K562 treated with DMSO at 1 percent for 12 hours (cell line): ENCODE results near the gene KHDC4. TPM values are rescaled to one million over a fixed set of nuclear protein-coding genes. Genes with fewer than 3 reads are reported as not detected.

ENCODE experiments used
- total RNA-seq: library from RNA; unstranded; fragments of 300-600 nt; gene quantifications from 2 replicates; pipeline ENCODE4 v1.2.3, GENCODE V29; 2022; ENCODE audit not compliant: insufficient read depth

KHDC4 gene
- 18.5 and 52.6 TPM in 2 replicates for total RNA-seq

DNA sequence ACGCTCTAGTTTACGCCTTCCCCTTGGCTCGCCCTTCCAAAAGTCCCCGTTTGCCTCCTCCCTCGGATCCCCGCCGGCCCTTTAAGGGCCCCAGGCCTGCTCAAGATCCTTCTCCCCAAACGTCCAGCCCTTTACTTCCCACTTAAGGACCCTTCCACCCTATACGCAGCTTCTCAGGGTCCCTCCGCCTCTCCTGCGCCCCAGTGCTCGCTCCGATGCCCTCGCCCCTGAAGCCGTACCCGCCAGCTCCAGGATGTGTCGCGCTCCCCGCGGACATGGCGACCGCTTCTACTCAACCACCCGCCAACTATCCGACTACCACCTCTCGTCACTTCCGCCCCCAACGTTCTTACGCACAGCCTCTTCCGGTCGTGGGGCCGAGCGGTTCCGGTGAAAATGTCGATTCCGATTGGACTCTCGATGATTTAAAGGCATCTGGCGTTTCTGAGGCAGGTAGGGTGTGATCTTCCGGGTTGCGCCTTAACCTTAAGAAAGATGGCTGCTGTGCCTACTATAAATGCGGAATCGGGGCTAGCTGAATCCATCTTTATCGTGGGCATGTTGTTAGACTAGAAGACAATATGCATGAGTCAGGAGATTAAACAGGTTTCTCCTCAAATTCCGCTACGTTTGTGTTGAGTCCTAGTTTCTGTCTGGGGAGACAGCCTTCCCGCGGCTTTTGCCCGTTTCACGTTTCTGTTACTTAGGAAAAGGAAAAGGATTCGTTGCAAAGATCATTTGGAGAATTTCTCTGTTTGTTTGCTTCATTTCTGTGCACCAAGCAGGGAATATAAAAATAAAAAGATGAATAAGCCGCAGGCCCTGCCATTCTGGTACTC is at the start of gene KHDC4:
TSS of gene KHDC4 (minus strand) at position 317 of the 839 bp plus-strand sequence. CDS start at position 277, 40 bp downstream.

DNA sequence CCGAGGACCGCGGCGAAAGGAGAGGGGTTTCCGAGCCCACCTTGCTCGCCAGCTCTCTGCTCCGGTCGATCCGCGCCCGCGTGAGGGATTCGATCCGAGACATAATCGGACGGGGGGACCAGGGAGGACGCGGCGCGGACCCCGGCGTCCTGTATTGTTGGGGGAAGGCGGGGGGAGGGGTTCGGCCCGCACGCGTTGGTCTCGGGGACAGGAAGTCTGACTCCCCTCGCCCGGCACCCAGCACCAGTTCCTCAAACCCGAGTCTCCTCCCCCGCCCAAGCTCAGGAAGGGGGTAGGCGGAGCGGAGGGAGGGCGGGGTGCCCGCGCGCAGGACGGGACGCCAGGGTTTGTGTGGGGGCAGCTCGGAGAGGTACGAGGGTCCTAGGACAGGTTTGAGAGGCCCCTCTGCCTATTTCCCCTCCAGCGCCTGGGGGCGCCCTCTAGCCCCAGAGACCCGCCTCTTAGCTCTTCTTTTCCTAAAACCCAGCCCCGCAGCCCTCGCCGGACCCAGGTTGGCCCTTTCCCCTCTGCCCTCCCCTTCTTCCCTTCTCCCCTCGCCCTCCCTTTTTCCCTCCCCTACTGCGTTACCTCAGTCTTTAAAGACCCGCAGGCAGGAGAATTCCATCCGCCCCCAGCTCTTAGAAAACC is 44.2 kb upstream of the KHDC4 start, which contains the start of gene ARHGEF2:
TSS of gene ARHGEF2 (minus strand) at position 223 of the 648 bp plus-strand sequence. CDS start at position 103, 120 bp downstream.

DNA sequence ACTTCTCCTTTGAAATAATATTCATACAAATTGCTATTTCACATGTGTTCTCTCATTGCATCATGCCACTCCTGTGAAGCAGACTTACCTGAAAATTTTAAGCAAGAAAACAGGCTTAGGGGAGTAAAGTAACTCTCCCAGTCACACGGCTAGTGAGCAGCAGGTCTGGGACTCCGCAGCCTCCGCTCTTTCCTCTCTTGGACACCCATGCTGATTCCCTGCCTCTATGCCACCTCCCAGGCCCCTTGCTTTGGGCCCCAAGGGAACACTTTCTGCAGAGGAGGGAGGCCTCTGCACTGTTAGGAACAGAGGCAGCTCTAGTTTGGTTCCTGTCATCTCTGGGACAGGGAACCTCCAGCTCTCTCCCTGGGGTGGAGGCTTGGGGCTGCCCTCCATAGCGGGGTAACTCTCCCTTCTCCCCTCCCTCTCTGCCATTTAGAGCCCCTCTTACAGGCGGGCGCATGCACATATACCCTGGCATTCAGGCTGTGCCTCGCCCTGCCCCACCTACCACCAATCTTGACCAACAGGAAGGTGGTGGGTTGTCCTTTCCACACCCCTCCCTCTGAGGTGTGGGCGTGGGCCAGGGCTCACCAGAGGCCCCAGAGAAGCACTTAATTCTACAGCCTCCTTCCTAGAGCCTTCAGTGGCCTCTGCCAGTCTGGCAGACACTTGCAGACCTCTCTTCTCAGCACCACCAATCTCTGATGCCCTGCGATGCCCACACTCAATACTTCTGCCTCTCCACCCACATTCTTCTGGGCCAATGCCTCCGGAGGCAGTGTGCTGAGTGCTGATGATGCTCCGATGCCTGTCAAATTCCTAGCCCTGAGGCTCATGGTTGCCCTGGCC is 7.0 kb upstream of the KHDC4 start, which contains the start of gene RXFP4:
TSS of gene RXFP4 (plus strand) at position 646 of the 852 bp plus-strand sequence. CDS start at position 718, 72 bp downstream.

DNA sequence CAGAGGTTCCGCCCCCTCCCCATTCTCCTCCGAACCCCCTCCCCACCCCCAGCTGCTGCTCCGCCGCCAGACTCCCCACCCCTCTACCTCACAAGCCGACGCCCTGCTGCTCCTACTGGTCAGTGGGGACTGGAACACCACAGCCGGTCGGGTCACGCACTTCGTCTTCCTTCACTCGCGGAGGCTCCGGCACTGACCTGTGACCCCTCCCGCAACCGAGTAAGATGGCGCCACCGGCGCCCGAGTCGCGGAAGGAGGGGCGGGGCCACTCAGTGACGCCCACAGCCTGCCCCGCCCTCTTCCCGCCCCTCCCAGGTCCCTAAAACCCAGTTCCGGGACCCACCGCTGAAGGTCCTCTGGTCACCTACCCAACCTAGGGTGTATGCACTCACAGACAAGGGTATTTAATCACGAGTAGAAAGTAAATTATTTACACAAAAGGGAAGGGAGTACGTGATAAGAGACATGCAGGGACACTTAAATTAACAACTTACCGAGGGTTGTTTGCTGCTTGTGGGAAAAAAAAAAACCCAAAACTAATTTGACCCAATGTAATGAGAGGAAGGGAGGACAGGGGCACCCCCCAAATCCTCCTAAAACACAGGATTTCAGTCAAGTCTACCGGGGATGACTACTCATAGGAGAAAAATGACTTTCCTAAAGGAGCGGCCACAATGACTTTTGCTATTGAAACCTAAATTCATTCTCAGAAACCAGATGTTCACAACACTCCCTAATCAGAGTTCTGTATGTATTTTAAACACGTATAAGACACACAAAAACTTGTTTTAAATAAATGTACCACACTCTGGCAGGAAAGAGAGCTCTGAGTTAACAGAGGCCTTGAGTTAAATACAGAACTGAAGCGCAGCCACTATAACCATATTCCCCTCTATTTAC is 22.8 kb downstream of the KHDC4 start, which contains the start of gene RIT1:
TSS of gene RIT1 (minus strand) at position 194 of the 900 bp plus-strand sequence. CDS start 588 bp downstream, outside the sequence.

Other genes with a start within 250 kb of the KHDC4 start
- 31.7 and 65.6 TPM in 2 replicates for gene YY1AP1, start 245.6 kb downstream of the KHDC4 start, total RNA-seq
- gene DAP3, start 245.3 kb downstream of the KHDC4 start, total RNA-seq: 94.6 and 150 TPM in 2 replicates
- gene GON4L, start 77.2 kb downstream of the KHDC4 start, total RNA-seq: 7.9 and 24.9 TPM in 2 replicates
- gene SYT11, start 74.8 kb downstream of the KHDC4 start, total RNA-seq: 0.19 and 0.68 TPM in 2 replicates
- gene RIT1, start 23.1 kb downstream of the KHDC4 start, total RNA-seq: 32.2 and 44.4 TPM in 2 replicates
- not detected in 2 replicates for gene RXFP4, start 7.2 kb upstream of the KHDC4 start, total RNA-seq
- 116 and 179 TPM in 2 replicates for gene ARHGEF2, start 44.1 kb upstream of the KHDC4 start, total RNA-seq
- gene SSR2, start 86.5 kb upstream of the KHDC4 start, total RNA-seq: 370 and 380 TPM in 2 replicates
- 23.4 and 46.6 TPM in 2 replicates for gene UBQLN4, start 119.4 kb upstream of the KHDC4 start, total RNA-seq
- 90.5 and 94.8 TPM in 2 replicates for gene LAMTOR2, start 120.4 kb upstream of the KHDC4 start, total RNA-seq
- gene RAB25, start 126.7 kb upstream of the KHDC4 start, total RNA-seq: not detected in 2 replicates
- 0.96 and 5.5 TPM in 2 replicates for gene MEX3A, start 148.1 kb upstream of the KHDC4 start, total RNA-seq
- 239 and 270 TPM in 2 replicates for gene LMNA, start 180.3 kb upstream of the KHDC4 start, total RNA-seq
- 1.6 TPM in 1 of 2 replicates, not detected in the other for gene SEMA4A, start 219.2 kb upstream of the KHDC4 start, total RNA-seq